ENCODE measurements around the gene RAB11A.

- no peak for TF ChIP-seq CTCF (IDR thresholded peaks at IDR 0.05; ENCODE audit: insufficient read depth, low read length)
- no peak for TF ChIP-seq POLR2AphosphoS5 (IDR thresholded peaks at IDR 0.05; ENCODE audit: low read depth)
- no peak for TF ChIP-seq GABPA (IDR thresholded peaks at IDR 0.05; ENCODE audit: low read depth)
- TF ChIP-seq REST (IDR thresholded peaks at IDR 0.05; ENCODE audit: insufficient replicate concordance, low read depth) = no peak
These were observed 23.8 kb downstream of the RAB11A start for GRCh38 chr15:65893060-65893459.

All from HL-60 (cell line).